ENCODE measurements around the gene PDE4D. TPM values are rescaled to one million over a fixed set of nuclear protein-coding genes. Genes with fewer than 3 reads are reported as not detected.

Gene PDE4D
- total RNA-seq, 1 donor from 2014 or later = 39.2 TPM

- DNase-seq (ENCODE audit: low read depth) = no peak
- TF ChIP-seq CTCF (IDR thresholded peaks at IDR 0.05; ENCODE audit: insufficient read depth, low read length, poor library complexity, severe bottlenecking) = no peak
- no peaks in the 10 kb centered on the region for H3K27me3 ChIP-seq (ENCODE audit: control insufficient read depth, insufficient read depth, low read length)
- H3K36me3 ChIP-seq (ENCODE audit: control insufficient read depth, insufficient read depth, low read length) = no peaks in the 10 kb centered on the region
- H3K4me3 ChIP-seq (ENCODE audit: low read depth, low read length) = no peak overlapping the region
Observed at GRCh38 chr5:59826996-59827395, 66.5 kb downstream of the PDE4D start.

GRCh38 chr5:59823420-59823819 lies 70.1 kb downstream of the PDE4D start:
- Histone ChIP-seq H3K27me3 (ENCODE audit: control insufficient read depth, insufficient read depth, low read length) (no peaks in the 10 kb centered on the region), H3K4me3 (ENCODE audit: low read depth, low read length) (no peak overlapping the region), H3K36me3 (ENCODE audit: control insufficient read depth, insufficient read depth, low read length) (no peaks in the 10 kb centered on the region)
- DNase-seq (ENCODE audit: low read depth) = no peak
- no peak for TF ChIP-seq CTCF (IDR thresholded peaks at IDR 0.05; ENCODE audit: insufficient read depth, low read length, poor library complexity, severe bottlenecking)

- no peak for DNase-seq (ENCODE audit: low read depth)
- Histone ChIP-seq H3K27me3 (ENCODE audit: control insufficient read depth, insufficient read depth, low read length) (no peaks in the 10 kb centered on the region), H3K36me3 (ENCODE audit: control insufficient read depth, insufficient read depth, low read length) (no peaks in the 10 kb centered on the region), H3K4me3 (ENCODE audit: low read depth, low read length) (no peak overlapping the region)
- TF ChIP-seq CTCF (IDR thresholded peaks at IDR 0.05; ENCODE audit: insufficient read depth, low read length, poor library complexity, severe bottlenecking) = no peak
Observed at GRCh38 chr5:59819806-59820205, 73.7 kb downstream of the PDE4D start.

GRCh38 chr5:59817536-59817935 lies 76.0 kb downstream of the PDE4D start:
- Histone ChIP-seq H3K4me3 (ENCODE audit: low read depth, low read length) (no peak overlapping the region), H3K27me3 (ENCODE audit: control insufficient read depth, insufficient read depth, low read length) (no peaks in the 10 kb centered on the region), H3K36me3 (ENCODE audit: control insufficient read depth, insufficient read depth, low read length) (no peaks in the 10 kb centered on the region)
- no peak for DNase-seq (ENCODE audit: low read depth)
- no peak for TF ChIP-seq CTCF (IDR thresholded peaks at IDR 0.05; ENCODE audit: insufficient read depth, low read length, poor library complexity, severe bottlenecking)

- Histone ChIP-seq H3K27me3 (ENCODE audit: control insufficient read depth, insufficient read depth, low read length) (no peaks in the 10 kb centered on the region), H3K36me3 (ENCODE audit: control insufficient read depth, insufficient read depth, low read length) (no peaks in the 10 kb centered on the region), H3K4me3 (ENCODE audit: low read depth, low read length) (no peak overlapping the region)
- no peak for DNase-seq (ENCODE audit: low read depth)
- TF ChIP-seq CTCF (IDR thresholded peaks at IDR 0.05; ENCODE audit: insufficient read depth, low read length, poor library complexity, severe bottlenecking) = no peak
Observed at GRCh38 chr5:59816654-59817300, 76.7 kb downstream of the PDE4D start.

GRCh38 chr5:59814537-59814872 lies 79.0 kb downstream of the PDE4D start:
- no peak for TF ChIP-seq CTCF (IDR thresholded peaks at IDR 0.05; ENCODE audit: insufficient read depth, low read length, poor library complexity, severe bottlenecking)
- DNase-seq (ENCODE audit: low read depth) = no peak
- H3K36me3 ChIP-seq (ENCODE audit: control insufficient read depth, insufficient read depth, low read length) = no peaks in the 10 kb centered on the region
- H3K27me3 ChIP-seq (ENCODE audit: control insufficient read depth, insufficient read depth, low read length) = peaks cover 2% of the 10 kb centered on the region
- no peak overlapping the region for H3K4me3 ChIP-seq (ENCODE audit: low read depth, low read length)

Data from kidney epithelial cell (primary cell).